ENCODE measurements around the gene SDHB.

The SDHB gene

DNA sequence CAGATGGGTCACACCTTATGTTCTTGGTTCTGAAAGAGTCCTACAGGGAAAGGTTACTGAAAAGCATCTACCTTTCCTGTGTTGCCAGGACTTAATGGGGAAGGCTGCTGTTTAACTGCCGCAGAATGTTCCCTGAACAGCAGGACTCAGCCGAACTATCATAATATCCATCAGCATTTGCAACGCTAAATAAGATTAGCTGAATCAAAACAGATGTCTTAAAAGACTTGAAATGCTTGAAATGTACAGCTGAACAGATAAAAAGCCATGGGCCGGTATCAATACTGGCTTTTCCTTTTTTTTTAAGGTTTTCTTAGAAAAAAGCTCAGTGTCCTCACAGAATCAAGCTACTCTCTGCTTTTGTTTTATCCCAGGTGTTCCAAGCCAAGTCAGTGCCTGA, 22.4 kb downstream of the SDHB start:
- Histone ChIP-seq H3K4me1 (no peaks in the 10 kb centered on the region), H3K36me3 (peaks cover 88% of the 10 kb centered on the region), H3K9ac (no peak overlapping the region), H3K27me3 (no peaks in the 10 kb centered on the region), H4K20me1 (peaks cover 64% of the 10 kb centered on the region), H3K4me2 (no peak overlapping the region), H3K27ac (no peak overlapping the region), H3K4me3 (no peak overlapping the region), H3K9me3 (no peaks in the 10 kb centered on the region)
- no peak for TF ChIP-seq Cebpa-rat (IDR thresholded peaks at IDR 0.05)

DNA sequence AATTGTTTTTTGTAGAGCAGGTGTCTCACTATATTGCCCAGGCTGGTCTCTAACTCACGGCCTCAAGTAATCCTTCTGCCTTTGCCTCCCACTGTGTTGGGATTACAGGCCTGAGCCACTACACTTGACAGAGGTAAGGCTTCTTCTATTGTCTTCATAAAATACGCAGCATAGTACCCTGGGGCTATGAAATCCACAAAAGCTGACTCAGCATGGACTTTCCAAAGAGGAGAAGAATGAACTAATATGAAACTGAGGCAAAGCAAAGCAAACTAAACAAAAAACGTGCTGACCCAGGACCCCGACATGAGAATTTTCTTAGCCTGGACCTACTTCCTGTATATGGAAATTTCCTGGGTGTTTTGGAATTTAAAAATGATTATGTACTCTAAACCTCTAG, 23.6 kb downstream of the SDHB start:
- no peaks in the 10 kb centered on the region for H3K27me3 ChIP-seq
- no peak overlapping the region for H3K4me2 ChIP-seq
- no peaks in the 10 kb centered on the region for H3K4me1 ChIP-seq
- H3K4me3 ChIP-seq, result no peak overlapping the region
- H3K27ac ChIP-seq, result no peak overlapping the region
- no peaks in the 10 kb centered on the region for H3K9me3 ChIP-seq
- no peak overlapping the region for H3K9ac ChIP-seq
- no peak for TF ChIP-seq Cebpa-rat (IDR thresholded peaks at IDR 0.05)
- H4K20me1 ChIP-seq, result peaks cover 53% of the 10 kb centered on the region
- H3K36me3 ChIP-seq, result peaks cover 96% of the 10 kb centered on the region

DNA sequence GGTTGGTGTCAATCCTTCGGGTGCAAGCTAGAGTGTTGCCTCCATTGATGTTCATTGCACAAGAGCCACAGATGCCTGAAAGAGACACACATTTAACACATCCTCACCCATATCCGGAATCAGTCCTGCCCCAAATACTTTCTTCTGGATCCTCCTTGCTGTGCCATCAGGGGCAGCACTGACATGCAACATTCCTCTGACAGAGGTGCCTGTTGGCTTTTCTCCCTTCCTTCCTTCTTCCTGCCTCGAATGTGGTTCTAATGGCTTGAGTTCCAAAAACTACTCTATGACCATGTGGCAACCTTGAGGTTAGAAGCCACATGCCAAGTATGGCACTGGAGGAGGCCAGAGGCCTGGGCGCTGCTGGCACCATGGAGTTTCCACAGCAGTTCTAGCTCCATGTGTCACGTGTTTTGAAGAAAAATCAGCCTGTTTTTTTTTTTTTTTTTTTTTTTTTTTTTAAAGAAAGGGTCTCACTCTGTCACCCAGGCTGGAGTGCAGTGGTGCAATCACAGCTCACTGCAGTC, 25.1 kb downstream of the SDHB start:
- Histone ChIP-seq H3K4me1 (peaks cover 11% of the 10 kb centered on the region), H3K9ac (no peak overlapping the region), H3K9me3 (no peaks in the 10 kb centered on the region), H3K4me2 (no peak overlapping the region), H4K20me1 (peaks cover 41% of the 10 kb centered on the region; the same call in 1 of the 2 replicates), H3K4me3 (no peak overlapping the region), H3K36me3 (peaks cover 97% of the 10 kb centered on the region), H3K27ac (no peak overlapping the region), H3K27me3 (no peaks in the 10 kb centered on the region)
- no peak for TF ChIP-seq Cebpa-rat (IDR thresholded peaks at IDR 0.05)

DNA sequence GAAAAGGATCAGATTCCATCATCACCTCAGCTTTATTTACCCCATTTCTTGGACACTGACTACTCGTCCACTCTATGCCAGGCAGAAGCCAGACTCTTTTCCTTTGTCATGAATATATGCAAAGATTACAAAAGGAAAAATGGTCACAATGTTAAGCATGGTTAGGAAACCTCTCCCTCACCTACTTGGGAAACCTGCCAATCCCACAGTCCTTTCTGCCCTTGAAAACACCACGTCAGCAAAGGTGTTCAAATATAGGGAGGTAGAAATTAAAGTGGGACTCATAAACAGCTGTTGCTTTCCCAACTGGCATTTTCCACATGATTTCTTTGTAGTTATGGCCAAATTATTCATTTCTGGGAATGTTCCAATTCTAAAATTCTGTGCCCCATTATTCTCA, 25.9 kb downstream of the SDHB start:
- TF ChIP-seq Cebpa-rat (IDR thresholded peaks at IDR 0.05), result no peak
- Histone ChIP-seq H3K27ac (no peak overlapping the region), H3K27me3 (no peaks in the 10 kb centered on the region), H3K9ac (no peak overlapping the region), H3K4me2 (no peak overlapping the region), H3K4me1 (peaks cover 18% of the 10 kb centered on the region), H4K20me1 (peaks cover 36% of the 10 kb centered on the region; the same call in 1 of the 2 replicates), H3K36me3 (peaks cover 97% of the 10 kb centered on the region), H3K9me3 (no peaks in the 10 kb centered on the region), H3K4me3 (no peak overlapping the region)

DNA sequence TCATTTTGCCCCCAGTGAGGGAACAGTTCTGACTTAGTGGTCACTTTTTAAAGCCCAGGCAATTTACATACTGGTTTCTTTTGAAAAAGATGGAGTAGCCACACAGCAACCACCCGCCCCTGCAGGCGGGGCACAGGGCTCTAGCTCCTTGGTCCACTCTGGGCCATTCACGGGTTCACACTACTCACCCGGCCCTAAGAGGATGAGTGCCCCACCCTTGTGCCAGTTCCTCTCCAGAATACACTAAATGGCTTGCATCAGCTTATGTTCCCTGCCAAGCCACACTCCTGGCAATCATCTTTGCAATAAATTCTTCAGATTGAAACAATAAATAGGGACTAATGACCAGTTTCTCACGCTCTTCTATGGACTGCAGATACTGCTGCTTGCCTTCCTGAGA, 26.4 kb downstream of the SDHB start:
- no peaks in the 10 kb centered on the region for H3K27me3 ChIP-seq
- peaks cover 18% of the 10 kb centered on the region for H3K4me1 ChIP-seq
- no peak overlapping the region for H3K27ac ChIP-seq
- H3K4me3 ChIP-seq, result no peak overlapping the region
- no peak overlapping the region for H3K4me2 ChIP-seq
- H3K9me3 ChIP-seq, result no peaks in the 10 kb centered on the region
- peaks cover 97% of the 10 kb centered on the region for H3K36me3 ChIP-seq
- H3K9ac ChIP-seq, result no peak overlapping the region
- TF ChIP-seq Cebpa-rat (IDR thresholded peaks at IDR 0.05), result no peak
- H4K20me1 ChIP-seq, result peaks cover 31% of the 10 kb centered on the region; the same call in 1 of the 2 replicates

DNA sequence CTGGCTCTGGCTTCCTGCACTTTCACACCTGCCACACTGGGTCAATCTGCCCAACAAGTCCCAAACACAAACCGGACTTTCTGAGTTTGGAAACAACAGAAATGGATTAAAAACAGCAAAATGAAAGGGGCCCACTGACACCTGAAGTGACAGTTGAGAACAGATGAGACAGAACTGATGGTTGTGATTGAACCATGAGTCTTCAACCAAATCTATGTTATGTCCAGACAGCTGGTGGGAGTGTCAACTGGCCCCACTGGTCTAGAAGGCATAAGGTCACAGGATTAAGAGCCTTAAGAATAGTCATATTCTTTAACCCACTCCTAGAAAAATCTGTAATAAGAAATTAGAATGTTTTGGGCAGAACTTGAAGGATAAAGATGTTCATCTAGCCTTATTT, 29.1 kb downstream of the SDHB start:
- Histone ChIP-seq H3K9me3 (no peaks in the 10 kb centered on the region), H3K4me3 (no peak overlapping the region), H3K27ac (no peak overlapping the region), H3K4me1 (peaks cover 18% of the 10 kb centered on the region), H3K36me3 (peaks cover 99% of the 10 kb centered on the region), H3K27me3 (no peaks in the 10 kb centered on the region), H4K20me1 (peaks cover 30% of the 10 kb centered on the region; the same call in 1 of the 2 replicates), H3K4me2 (no peak overlapping the region), H3K9ac (no peak overlapping the region)
- TF ChIP-seq Cebpa-rat (IDR thresholded peaks at IDR 0.05), result no peak

DNA sequence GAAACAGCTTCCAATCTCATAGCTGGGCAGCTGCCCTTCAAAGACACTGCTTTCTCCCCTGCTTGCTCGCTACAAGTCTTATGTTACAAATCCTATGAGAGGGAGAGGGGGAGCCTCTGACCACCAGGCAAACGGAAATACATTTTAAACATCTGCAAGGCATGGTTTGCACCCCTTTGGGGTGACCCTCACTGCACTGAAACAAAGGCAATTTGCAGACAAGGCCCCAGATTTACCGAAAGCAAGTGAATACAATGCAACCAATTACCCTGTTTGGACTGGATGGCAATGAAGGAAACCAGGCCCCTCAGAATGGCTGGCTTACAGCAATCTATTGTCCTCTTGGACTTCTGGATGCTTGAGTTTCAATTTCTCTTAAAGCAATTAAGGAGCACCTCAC, 30.3 kb downstream of the SDHB start:
- H3K9ac ChIP-seq, result no peak overlapping the region
- no peak overlapping the region for H3K4me3 ChIP-seq
- H3K27ac ChIP-seq, result no peak overlapping the region
- TF ChIP-seq Cebpa-rat (IDR thresholded peaks at IDR 0.05), result no peak
- H3K4me2 ChIP-seq, result no peak overlapping the region
- no peaks in the 10 kb centered on the region for H3K9me3 ChIP-seq
- H3K27me3 ChIP-seq, result no peaks in the 10 kb centered on the region
- H3K36me3 ChIP-seq, result peaks cover 99% of the 10 kb centered on the region
- peaks cover 20% of the 10 kb centered on the region; the same call in 1 of the 2 replicates for H4K20me1 ChIP-seq
- peaks cover 18% of the 10 kb centered on the region for H3K4me1 ChIP-seq

DNA sequence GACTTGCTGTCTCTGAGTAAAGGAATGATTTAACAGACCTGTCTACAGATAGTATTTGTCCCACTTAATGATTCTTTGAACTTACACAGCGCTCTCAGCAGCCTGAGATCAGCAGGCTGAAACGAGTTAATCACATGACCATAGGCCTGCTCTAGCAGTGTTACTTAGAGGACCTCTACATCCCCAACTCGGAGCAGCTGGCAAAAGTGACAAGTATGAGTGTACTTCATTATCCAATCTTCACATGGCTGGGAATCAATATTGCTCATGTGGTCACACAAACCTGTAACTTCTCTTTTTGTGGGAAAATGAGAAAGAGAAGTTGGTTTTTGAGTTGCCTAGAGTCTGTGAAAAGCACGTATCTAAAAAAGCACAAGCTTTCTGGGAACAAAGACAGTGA, 30.7 kb downstream of the SDHB start:
- Histone ChIP-seq H3K9me3 (no peaks in the 10 kb centered on the region), H3K9ac (no peak overlapping the region), H3K27me3 (no peaks in the 10 kb centered on the region), H3K4me2 (no peak overlapping the region), H3K4me3 (no peak overlapping the region), H3K36me3 (peaks cover 99% of the 10 kb centered on the region), H3K4me1 (peaks cover 18% of the 10 kb centered on the region), H4K20me1 (peaks cover 20% of the 10 kb centered on the region; the same call in 1 of the 2 replicates), H3K27ac (no peak overlapping the region)
- no peak for TF ChIP-seq Cebpa-rat (IDR thresholded peaks at IDR 0.05)

DNA sequence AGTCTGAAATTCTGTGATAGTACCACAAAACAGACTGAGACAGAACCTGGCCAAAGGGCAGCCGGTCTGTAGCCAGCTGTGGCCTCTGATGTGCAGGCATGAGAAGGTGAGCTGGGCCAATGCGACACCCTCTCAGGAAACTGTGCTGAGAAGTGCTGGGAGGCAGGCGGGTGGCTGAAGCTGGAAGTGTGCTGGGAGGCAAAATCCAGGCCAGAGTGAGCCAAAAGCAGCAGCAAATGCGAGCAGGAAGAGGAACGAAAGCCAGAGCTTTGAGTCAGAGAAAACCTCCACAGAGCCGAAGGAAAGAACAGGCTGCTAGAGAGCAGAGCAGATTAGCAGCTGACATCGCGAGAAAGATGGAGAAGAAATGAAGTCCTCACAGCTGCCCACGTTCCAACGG, 31.9 kb downstream of the SDHB start:
- Histone ChIP-seq H3K9me3 (no peaks in the 10 kb centered on the region), H3K27ac (no peak overlapping the region), H3K4me2 (no peak overlapping the region), H3K36me3 (peaks cover 95% of the 10 kb centered on the region), H3K4me3 (no peak overlapping the region), H3K9ac (no peak overlapping the region), H3K27me3 (no peaks in the 10 kb centered on the region), H4K20me1 (peaks cover 8% of the 10 kb centered on the region; the same call in 1 of the 2 replicates), H3K4me1 (peaks cover 18% of the 10 kb centered on the region)
- TF ChIP-seq Cebpa-rat (IDR thresholded peaks at IDR 0.05), result no peak

DNA sequence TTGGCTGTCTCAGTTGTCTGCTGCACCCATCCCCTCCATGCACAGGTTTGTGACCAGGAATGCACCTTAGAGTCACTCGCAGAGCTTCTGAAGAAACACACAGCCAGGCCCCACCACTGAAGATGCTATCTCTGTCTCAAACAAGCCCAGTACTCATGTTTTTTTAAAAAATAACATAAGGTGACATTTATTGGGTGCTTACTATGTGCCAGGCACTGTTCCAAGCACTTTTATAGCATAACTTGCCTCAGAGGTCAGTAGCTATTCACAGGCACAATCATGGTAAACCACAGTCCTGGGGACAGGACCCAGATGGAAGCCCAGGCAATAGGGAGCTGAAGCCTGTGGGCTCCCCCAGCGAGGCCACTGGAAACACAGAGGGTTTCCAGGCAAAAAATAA, 33.3 kb downstream of the SDHB start:
- no peaks in the 10 kb centered on the region for H3K27me3 ChIP-seq
- peaks cover 18% of the 10 kb centered on the region for H3K4me1 ChIP-seq
- H3K27ac ChIP-seq, result no peak overlapping the region
- TF ChIP-seq Cebpa-rat (IDR thresholded peaks at IDR 0.05), result no peak
- no peak overlapping the region for H3K4me2 ChIP-seq
- no peak overlapping the region for H3K9ac ChIP-seq
- H3K36me3 ChIP-seq, result peaks cover 81% of the 10 kb centered on the region
- peaks cover 6% of the 10 kb centered on the region; the same call in 1 of the 2 replicates for H4K20me1 ChIP-seq
- no peaks in the 10 kb centered on the region for H3K9me3 ChIP-seq
- H3K4me3 ChIP-seq, result no peak overlapping the region

DNA sequence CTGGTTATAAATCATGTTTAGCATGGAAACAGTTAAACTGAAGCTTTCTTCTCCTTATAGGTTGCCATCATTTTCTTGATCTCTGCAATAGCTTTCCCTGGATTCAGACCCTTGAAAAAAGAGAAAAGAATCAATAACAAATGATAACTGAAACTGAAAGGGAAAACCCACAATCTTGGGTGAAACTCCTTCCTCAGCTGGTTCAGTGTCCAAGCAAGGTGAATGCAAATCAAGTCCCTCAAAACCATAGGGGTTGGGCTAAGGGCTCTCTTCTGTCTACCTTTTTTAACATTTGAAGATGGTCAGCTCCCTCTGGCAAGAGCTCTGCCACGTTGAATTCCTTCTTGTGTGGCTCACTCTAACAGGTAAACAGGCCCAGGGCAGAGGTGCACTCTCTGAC, 35.0 kb downstream of the SDHB start:
- no peaks in the 10 kb centered on the region for H3K27me3 ChIP-seq
- H3K36me3 ChIP-seq, result peaks cover 66% of the 10 kb centered on the region
- no peak overlapping the region for H3K27ac ChIP-seq
- no peak overlapping the region for H3K4me2 ChIP-seq
- no peak overlapping the region for H3K4me3 ChIP-seq
- no peak overlapping the region for H3K9ac ChIP-seq
- peaks cover 20% of the 10 kb centered on the region for H3K4me1 ChIP-seq
- TF ChIP-seq Cebpa-rat (IDR thresholded peaks at IDR 0.05), result no peak
- no peaks in the 10 kb centered on the region for H3K9me3 ChIP-seq
- peaks cover 5% of the 10 kb centered on the region; the same call in 1 of the 2 replicates for H4K20me1 ChIP-seq

All from BLaER1 (cell line).